GM18517 (cell line): ENCODE data around the gene FYB2.
A peak's percentile ranks its signal among the peaks of the same experiment; 100 is the strongest.

Experiments
- ATAC-seq: cut with Tn5 transposase; IDR thresholded peaks from one replicate; pipeline ENCODE4 v1.9.1; 2021; ENCODE audit warnings: mild to moderate bottlenecking, moderate library complexity; ENCODE audit not compliant: unreplicated experiment

FYB2 gene

GRCh38 chr1:56835657-56836056, 16.5 kb upstream of the FYB2 start:
- ATAC-seq: no peak

- ATAC-seq: no peak
Measured at GRCh38 chr1:56834137-56834900, 15.1 kb upstream of the FYB2 start.

GRCh38 chr1:56833088-56833487, 13.9 kb upstream of the FYB2 start:
- no peak for ATAC-seq

- ATAC-seq: peak; percentile 71
Measured at GRCh38 chr1:56831871-56832693, 12.9 kb upstream of the FYB2 start.

GRCh38 chr1:56830052-56830451, 10.8 kb upstream of the FYB2 start:
- no peak for ATAC-seq

GRCh38 chr1:56827711-56828110, 8.5 kb upstream of the FYB2 start:
- no peak for ATAC-seq

- ATAC-seq: no peak
Measured at GRCh38 chr1:56825436-56825835, 6.2 kb upstream of the FYB2 start.

- ATAC-seq: no peak
Measured at GRCh38 chr1:56824938-56825337, 5.7 kb upstream of the FYB2 start.

GRCh38 chr1:56824271-56824670, 5.1 kb upstream of the FYB2 start:
- ATAC-seq: no peak

GRCh38 chr1:56821462-56821797, 2.2 kb upstream of the FYB2 start:
- no peak for ATAC-seq

GRCh38 chr1:56820755-56821461, 1.7 kb upstream of the FYB2 start:
- ATAC-seq: peak; percentile 58

- no peak for ATAC-seq
Measured at GRCh38 chr1:56817716-56818463, 1.3 kb downstream of the FYB2 start.

GRCh38 chr1:56816909-56817308, 2.3 kb downstream of the FYB2 start:
- peak; percentile 68 for ATAC-seq

GRCh38 chr1:56816264-56816663, 2.9 kb downstream of the FYB2 start:
- ATAC-seq: no peak

- no peak for ATAC-seq
Measured at GRCh38 chr1:56814205-56814604, 5.0 kb downstream of the FYB2 start.

GRCh38 chr1:56811331-56811730, 7.9 kb downstream of the FYB2 start:
- ATAC-seq: no peak

- ATAC-seq: no peak
Measured at GRCh38 chr1:56808410-56808809, 10.8 kb downstream of the FYB2 start.

GRCh38 chr1:56806804-56807203, 12.4 kb downstream of the FYB2 start:
- no peak for ATAC-seq

GRCh38 chr1:56803561-56804156, 15.5 kb downstream of the FYB2 start:
- no peak for ATAC-seq

- ATAC-seq: no peak
Measured at GRCh38 chr1:56799605-56800400, 19.4 kb downstream of the FYB2 start.
